HK-2 (cell line): ENCODE results near the gene PROK2.

Experiments
- DNase-seq: peaks from one replicate; pipeline ENCODE4 v3.0.0-alpha.2; 2018; ENCODE audit not compliant: unreplicated experiment

PROK2 gene

GRCh38 chr3:71734881-71735280, 50.1 kb downstream of the PROK2 start:
- DNase-seq: no peak

GRCh38 chr3:71733319-71733718, 51.6 kb downstream of the PROK2 start:
- DNase-seq: no peak

DNA sequence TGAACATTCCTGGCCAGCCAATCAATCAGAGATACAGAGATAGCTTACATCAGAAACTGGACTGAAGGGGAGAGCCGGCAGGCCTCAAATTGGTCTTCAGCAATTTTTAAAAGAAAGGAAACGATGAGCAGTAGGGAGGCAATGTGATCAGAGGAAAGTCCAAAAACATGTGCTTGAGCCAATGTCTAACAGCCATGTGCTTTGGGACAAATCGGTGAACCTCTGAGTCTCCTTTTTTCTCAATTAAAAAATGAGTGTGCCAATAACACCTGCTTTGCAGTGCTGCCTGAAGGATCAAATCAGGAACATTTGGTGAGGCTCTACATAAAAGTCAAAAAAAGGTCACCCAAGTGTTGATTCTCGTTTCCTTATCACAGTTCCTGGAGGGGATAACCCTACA, 52.3 kb downstream of the PROK2 start:
- DNase-seq: no peak

DNA sequence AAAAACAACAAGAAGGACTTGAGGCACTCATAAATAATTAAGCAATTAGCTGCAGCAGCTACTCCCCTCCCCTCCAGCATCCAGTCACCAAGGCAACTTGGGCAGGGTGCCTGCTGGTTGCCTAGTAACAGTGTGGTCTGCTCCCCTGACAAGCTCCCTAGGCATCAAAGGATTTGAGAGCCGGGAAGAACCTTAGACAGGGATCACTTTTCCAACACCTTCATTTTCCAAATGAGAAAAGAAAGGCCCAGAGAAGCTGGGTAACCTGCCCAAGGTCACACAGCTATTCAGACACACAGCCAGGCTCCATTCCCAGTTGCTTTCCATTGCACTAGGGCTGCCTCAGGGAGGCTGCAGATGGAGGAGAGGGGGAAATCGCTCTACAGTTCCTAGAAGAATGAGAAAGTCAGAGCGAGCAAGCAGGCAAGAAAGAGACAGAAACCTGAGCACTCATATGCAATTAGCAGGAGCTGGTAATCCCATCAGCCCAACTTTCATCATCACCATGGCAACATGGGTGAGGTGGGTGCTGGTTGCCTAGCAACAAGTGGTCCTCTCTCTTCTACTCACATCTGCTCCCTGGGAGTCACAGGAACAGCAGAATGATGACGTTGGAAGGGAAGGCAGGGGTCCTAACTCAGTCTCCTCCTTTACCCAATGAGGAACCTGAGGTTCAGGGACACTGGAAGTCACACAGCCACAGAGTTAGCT, 56.2 kb downstream of the PROK2 start:
- DNase-seq: no peak

- DNase-seq: no peak
Measured at GRCh38 chr3:71726146-71726545, 58.8 kb downstream of the PROK2 start.

DNA sequence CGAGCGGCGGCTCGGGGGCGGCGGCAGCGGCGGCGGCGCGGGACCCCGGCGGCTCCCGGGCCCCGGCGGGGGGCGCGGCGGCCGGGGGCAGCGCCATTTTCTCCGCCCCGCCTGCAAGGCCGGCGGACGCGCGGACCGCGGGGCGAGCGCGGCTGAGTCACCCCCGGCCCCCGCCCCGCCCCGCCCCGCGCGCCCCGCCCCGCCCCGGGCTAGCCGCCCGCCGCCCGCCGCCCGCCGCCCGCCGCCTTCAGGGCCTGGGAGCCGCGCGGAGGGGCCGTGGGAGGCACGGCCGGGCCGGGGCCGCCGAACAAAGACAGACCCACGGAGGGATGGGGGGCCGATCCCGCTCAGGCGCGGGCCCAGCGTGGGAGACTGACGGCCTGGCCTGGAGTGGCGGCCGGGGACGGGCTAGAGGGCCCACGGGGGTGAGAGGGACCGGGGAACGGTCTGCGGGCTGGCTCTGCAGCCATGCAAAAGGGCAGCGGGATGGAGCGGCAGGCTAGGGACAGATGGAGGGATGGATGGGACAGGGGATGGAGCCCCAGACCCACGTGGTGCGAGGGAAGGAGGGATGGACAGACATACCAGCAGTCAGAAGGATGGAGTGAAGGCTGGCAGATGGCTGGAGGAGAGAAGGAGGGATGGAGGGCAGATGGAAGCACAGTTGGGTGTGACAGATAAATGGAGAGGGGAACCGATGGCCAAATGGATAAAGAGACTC, 59.5 kb downstream of the PROK2 start, which contains the start of gene EIF4E3:
Gene EIF4E3 (minus strand): TSS at position 132 of the 721 bp plus-strand sequence. CDS start 35 bp downstream, at position 97.
- no peak for DNase-seq

- peak; percentile 23 for DNase-seq
Measured at GRCh38 chr3:71724584-71725270, 60.2 kb downstream of the PROK2 start.

- DNase-seq: no peak
Measured at GRCh38 chr3:71724171-71724453, 60.8 kb downstream of the PROK2 start.

DNA sequence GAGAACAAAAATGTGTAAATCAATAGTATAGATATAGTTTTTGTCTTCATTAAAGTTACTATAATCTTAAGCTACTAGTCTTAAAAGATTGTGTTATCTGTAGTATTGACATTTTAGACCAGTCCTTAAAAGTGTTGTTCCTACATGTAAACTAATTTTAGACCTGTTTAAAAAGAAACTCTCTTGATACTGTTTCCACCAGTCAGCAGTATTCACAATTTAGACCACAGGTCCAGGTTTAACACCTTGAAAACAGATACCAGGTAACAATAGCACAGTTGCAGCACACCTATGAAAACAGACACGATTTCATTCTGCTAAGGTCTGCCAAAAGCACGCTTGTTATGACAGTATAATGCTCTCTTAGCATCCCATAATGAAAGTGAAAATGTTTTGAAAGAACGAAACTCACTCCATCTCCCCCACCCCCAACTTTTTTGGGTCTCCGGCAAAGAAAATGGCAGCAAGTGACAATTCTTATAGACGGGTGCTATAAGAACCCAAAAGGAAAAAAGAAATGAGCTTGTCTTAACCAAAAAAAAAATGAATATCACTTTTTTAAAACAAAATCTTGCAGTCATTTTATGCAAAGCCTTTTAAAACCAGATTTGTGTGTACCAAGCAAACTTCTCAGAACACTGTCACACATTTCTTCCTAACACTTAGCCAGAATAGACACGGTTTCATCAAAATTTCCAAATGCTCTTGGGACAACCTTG, 61.3 kb downstream of the PROK2 start:
- no peak for DNase-seq

DNA sequence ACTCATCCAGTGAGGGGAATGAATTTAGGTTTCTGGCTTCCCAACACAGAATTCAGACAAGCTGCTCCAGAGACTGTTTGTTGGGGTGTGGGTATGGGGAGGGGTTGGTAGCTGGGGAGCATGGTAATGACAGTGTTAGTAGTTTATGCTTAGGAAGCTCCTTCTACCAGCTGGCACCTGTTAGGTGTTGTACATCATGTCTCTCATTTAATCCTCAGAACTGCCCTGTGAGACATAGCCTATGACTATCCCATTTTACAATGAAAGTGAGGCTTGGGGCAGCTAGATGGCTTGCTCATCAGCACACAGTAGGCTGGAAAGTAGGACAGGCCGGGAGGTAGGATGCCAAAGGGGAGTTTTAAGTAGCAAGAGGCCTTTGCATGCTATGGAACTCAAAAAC, 62.3 kb downstream of the PROK2 start:
- DNase-seq: no peak
